ENCODE results near the gene CD9. TPM values are rescaled to one million over a fixed set of nuclear protein-coding genes. Genes with fewer than 3 reads are reported as not detected.

CD9 gene
- total RNA-seq, 4 donors from 2014 or later = 48.6 to 337 (median 129) TPM

DNA sequence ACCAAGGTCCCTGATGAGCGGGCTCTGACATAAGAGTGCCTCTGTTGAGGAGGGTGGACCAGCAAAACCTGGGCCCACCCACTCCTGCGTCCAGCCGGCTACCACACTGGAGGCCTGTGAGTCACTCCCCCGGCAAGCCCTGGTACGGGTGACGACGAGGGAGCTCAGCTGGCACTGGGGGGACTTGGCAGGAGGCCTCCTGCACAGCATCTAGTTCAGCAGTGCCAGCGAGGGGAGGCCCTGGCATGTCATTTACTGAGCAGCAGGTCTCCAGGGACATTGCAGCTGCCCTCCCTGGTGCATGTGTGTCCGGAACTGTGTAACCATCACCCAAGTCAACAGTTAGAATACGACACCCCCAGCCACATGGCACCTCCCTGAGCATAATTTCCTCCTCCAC lies 24.4 kb downstream of the CD9 start:
- TF ChIP-seq, protein P1, sequence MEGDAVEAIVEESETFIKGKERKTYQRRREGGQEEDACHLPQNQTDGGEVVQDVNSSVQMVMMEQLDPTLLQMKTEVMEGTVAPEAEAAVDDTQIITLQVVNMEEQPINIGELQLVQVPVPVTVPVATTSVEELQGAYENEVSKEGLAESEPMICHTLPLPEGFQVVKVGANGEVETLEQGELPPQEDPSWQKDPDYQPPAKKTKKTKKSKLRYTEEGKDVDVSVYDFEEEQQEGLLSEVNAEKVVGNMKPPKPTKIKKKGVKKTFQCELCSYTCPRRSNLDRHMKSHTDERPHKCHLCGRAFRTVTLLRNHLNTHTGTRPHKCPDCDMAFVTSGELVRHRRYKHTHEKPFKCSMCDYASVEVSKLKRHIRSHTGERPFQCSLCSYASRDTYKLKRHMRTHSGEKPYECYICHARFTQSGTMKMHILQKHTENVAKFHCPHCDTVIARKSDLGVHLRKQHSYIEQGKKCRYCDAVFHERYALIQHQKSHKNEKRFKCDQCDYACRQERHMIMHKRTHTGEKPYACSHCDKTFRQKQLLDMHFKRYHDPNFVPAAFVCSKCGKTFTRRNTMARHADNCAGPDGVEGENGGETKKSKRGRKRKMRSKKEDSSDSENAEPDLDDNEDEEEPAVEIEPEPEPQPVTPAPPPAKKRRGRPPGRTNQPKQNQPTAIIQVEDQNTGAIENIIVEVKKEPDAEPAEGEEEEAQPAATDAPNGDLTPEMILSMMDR (IDR thresholded peaks at IDR 0.05; ENCODE audit: low read depth) = no peak

DNA sequence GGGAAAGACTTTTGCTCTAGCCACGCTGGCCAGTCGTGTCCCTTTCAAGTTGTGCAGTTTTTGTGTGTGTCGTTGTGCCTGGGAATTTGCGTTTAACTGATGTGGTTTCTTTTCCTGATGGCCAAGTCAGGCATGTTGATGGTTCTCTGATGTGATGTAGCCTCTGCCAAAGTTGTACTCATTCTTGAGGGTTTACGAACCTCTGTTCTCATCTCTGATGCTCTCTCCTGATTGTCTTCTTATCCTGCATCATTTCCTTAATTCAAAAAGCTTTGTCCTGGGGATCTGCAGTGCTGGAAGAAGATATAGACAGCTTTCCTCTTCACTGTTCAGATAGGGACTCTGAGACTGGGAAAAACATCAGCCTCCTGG lies 25.4 kb downstream of the CD9 start:
- TF ChIP-seq, protein P1 (IDR thresholded peaks at IDR 0.05; ENCODE audit: low read depth) = no peak

DNA sequence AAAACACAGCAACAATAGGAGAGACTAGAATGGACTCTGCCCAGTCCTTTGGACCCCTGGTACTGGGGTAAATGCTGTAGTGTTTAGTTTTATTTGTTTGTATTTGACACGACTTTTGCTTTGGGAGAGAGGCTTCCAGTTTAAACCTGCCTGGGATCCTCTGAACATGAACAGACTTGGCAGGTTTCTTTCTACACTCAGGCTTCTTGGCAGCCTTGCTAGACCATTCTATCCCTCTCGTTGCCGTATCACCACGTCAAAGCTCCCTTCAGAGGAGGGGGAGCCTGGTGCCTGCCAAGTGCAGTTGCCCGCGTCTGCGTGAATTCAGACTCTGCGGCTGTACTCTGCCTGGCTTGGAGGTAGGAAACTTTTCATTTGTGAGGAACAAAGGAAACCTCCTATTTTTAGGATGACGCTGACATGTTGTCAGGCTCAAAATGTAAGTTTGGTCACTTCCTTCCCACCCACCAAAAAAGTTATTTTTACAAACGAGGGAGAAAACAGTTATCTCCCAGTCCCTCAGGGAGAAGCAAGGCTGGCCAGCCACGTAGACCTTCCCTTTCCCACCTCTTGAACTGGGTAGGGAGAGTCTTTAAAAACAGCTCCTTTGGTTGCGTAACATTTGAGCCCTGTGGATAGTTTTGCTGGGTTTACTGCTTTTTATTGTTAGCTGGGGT lies 25.9 kb downstream of the CD9 start:
- TF ChIP-seq, protein P1 (IDR thresholded peaks at IDR 0.05; ENCODE audit: low read depth) = no peak

DNA sequence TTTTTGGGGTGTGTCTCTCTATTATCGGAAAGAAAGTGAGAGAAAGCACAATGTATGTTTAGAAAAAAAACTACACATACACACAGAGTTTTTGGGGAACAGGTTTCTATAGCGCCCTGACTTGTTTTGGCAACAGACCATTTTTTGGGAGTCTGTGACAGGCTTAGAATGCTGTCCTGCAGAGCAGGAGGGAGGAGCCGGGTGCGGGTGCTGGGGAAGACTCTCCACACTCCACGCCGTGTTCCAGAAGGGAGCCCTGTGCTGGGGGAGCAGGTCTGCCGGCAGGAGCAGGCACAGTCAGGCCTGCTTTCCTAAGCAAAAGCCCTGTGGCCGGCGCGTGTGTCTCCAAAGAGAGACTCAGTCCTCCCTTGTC lies 26.5 kb downstream of the CD9 start:
- TF ChIP-seq, protein P1 (IDR thresholded peaks at IDR 0.05; ENCODE audit: low read depth) = no peak

DNA sequence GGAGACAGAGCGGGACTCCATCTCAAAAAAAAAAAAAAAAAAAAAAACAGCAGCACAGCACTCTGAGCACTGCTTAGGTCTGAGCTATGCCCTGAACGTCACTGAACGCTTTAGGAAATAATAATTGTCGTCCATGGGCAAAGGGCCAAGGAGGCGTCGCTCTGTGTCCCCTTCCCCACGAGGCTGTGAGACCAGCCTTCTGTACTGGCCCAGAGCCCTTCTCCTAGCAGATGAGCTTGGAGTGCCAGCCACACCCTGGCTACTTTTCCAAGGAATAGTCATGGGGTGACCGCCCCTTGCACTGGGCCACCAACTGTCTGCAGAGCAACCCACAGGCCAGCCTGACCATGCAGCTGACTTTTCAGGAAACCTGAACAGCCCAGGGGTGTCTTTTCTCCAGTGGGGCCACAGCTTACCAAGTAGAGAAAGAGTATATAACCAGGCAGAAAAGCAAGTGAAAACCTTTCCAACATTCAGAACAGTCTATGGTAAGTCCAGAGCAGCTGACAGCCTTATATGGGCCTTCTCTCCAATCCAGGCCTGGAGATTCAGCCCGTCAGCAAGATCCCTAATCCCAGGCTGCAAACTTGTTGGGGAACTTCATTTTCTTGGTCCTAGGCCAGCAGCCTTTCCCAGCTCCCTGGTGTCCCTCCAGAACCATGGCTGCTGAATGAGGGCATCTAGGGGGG lies 28.5 kb downstream of the CD9 start:
- TF ChIP-seq, protein P1 (IDR thresholded peaks at IDR 0.05; ENCODE audit: low read depth) = no peak

DNA sequence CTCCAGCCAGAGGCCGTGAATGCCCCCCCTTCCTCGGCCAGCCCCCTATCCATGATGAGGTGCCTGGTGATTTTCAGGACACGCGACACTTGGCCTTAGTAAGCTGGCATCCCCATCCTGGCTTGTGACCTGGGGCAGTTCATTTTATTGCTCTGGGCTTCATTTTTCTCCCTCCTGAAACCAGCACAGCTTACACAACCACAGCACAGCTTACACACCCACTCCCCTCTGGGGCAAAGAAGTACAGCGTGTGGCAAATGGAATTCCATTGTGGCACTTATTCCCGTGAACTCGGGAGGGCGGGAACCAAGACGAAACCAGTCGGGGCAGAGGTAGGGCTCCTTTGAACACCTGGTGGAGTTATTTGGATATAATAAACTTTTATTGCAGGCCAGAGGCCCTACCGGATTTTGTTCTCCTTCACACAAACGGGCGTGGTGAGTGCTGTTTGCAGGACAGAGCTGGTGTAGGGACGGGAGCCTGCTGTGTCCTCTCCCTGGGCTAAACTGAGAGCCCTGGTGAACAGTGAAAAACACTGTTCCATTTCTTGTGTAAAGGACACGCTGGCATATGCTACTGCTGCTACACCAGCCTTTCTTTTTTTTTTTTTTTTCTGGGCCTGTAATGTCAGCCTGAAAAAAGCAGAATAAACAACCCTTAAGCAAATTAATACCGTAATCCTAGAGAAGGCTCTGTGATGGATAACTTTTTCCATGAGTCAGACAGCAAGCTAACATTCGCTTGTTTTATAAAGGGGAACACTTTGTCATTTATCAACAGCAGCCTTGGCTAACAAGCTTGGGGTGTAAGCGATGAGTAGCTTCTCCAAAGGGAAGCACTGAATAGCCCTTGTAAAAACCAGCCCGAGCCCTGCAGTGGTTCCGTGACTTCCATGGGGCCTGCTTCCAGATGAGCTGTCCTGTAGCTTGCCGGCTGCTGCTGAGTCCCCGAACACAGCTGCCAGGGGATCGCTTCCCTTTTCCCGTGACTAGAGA lies 29.3 kb downstream of the CD9 start:
- TF ChIP-seq, protein P1 (IDR thresholded peaks at IDR 0.05; ENCODE audit: low read depth) = no peak

Data from subcutaneous adipose tissue (tissue), 4 donors.